Stimulated activated CD4-positive, alpha-beta T cell treated with anti-CD3 and anti-CD28 coated beads, TNF-alpha, amount 100 ng/mL, for 1 hour (primary cell): ENCODE results near the gene SLC16A11.
A peak's percentile ranks its signal among the peaks of the same experiment; 100 is the strongest.

Source experiments
- DNase-seq, 3 donors: peaks; one replicate each; pipeline ENCODE4 v3.0.0-alpha.2; 2020; ENCODE audit warnings: low read depth in 3 of 3, low spot score in 1 of 3

The SLC16A11 gene

DNA sequence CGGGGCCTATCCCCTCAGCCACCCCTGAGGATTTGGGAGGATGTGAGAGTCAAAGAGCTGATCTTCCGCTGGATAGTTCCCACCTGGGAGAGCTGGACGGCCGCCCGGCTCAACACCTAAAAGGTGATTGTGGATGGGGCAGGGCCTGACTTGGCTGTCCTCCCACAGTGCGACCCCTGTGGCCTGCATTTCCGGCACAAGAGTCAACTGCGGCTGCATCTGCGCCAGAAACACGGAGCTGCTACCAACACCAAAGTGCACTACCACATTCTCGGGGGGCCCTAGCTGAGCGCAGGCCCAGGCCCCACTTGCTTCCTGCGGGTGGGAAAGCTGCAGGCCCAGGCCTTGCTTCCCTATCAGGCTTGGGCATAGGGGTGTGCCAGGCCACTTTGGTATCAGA is 16.6 kb downstream of the SLC16A11 start:
- no peak for DNase-seq

DNA sequence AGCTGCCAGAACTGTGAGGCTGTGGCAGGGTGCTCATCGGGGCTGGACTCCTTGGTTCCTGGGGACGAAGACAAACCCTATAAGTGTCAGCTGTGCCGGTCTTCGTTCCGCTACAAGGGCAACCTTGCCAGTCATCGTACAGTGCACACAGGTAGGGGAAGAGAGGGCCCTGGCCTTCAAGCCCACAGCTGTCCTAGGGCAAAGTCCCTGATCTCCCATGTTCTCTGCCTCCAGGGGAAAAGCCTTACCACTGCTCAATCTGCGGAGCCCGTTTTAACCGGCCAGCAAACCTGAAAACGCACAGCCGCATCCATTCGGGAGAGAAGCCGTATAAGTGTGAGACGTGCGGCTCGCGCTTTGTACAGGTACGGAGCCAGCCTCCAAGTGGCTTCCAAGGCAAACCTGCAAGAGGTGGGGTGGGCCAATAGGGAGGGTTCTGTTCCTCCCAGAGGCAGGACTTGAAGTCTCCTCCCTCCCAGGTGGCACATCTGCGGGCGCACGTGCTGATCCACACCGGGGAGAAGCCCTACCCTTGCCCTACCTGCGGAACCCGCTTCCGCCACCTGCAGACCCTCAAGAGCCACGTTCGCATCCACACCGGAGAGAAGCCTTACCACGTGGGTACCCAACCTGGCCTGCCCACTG is 17.3 kb downstream of the SLC16A11 start:
- DNase-seq = no peak

DNA sequence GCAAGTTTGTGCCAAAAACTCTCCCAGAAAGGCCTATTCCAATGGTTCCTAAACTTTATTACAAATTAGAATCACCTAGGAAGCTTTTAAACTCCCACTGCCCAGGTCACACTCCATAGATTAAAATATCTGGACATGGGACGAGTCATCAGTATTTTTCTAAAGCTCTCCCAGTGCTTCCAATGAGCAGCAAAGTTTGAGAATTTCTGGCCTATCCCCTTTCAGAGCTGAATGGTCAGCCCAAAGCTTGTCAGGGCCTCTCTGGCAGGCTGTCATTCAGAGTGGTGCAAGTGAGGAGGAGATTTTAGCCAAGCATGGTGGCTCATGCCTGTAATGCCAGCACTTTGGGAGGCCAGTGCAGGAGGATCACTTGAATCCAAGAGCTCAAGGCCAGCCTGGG is 18.6 kb downstream of the SLC16A11 start:
- DNase-seq = no peak

DNA sequence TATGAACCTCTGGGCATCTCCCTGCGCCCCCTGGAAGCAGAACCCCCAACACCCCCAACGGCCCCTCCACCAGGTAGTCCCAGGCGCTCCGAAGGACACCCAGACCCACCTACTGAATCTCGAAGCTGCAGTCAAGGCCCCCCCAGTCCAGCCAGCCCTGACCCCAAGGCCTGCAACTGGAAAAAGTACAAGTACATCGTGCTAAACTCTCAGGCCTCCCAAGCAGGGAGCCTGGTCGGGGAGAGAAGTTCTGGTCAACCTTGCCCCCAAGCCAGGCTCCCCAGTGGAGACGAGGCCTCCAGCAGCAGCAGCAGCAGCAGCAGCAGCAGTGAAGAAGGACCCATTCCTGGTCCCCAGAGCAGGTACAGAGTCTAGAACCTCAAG is 19.5 kb downstream of the SLC16A11 start:
- no peak for DNase-seq

DNA sequence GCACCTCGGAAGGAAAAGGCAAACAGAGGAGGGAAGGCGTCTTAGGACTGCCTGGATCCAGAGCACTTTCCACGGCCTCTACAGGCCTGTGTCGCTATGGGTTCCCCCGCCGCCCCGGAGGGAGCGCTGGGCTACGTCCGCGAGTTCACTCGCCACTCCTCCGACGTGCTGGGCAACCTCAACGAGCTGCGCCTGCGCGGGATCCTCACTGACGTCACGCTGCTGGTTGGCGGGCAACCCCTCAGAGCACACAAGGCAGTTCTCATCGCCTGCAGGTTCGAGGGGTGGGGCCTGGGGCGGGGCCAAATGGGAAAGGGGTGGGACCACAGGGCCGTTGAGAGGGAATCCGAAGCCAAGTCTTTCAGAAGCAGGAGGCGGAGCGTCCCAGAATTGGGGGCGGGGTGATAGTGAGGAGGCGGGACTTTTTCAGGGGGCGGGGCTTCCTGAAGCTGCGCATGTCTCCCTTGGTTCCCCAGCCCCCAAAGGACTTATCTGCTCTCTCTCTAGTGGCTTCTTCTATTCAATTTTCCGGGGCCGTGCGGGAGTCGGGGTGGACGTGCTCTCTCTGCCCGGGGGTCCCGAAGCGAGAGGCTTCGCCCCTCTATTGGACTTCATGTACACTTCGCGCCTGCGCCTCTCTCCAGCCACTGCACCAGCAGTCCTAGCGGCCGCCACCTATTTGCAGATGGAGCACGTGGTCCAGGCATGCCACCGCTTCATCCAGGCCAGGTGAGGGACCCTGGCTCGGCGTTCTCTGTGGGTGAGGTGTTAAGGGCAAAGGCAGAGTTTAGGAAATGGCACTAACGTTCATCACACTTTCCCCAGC is 20.1 kb downstream of the SLC16A11 start:
- DNase-seq = peak; percentile 79 to 92 (median 84)

DNA sequence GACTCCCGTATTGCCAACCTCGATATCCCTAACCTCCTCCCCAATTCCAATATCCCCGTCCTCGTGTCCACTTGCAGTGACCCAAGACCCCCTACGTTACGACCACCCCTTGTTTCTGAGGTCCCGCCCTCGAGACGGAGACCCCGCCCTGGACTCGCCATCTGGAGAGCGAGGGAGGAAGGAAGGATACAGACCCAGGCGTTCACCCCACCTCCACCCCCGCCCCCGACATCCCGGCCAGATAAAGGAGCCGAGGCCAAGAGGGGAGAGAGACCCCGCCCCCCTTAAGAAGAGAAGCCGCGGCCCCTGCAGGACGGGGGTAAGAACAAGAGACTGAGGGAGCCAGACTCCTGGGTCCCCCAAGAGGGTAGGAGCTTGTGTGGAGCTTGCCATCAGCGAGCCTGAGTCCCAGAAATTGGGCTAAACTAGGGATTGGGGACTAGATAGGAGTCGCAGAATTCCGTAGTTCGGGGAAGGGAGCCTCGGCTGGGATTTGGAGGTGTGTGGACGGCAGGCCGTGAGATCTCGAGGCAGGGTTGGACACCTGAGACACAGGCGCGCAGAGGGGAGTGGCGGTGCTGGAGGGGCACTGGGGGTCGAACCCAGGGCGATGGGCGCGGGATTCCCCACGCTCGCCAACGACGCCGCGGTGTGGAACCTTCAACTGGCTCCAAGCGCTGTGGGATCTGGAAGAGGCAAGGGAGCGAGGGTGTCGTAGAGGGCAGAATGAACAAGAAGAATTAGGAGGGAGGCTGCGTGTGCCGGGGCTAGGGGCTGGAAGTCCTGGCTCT is 20.9 kb downstream of the SLC16A11 start, which contains the start of gene BCL6B:
BCL6B (plus strand) TSS at position 270 of the 791 bp plus-strand sequence. CDS start 622 bp downstream, outside the sequence.
- no peak for DNase-seq

DNA sequence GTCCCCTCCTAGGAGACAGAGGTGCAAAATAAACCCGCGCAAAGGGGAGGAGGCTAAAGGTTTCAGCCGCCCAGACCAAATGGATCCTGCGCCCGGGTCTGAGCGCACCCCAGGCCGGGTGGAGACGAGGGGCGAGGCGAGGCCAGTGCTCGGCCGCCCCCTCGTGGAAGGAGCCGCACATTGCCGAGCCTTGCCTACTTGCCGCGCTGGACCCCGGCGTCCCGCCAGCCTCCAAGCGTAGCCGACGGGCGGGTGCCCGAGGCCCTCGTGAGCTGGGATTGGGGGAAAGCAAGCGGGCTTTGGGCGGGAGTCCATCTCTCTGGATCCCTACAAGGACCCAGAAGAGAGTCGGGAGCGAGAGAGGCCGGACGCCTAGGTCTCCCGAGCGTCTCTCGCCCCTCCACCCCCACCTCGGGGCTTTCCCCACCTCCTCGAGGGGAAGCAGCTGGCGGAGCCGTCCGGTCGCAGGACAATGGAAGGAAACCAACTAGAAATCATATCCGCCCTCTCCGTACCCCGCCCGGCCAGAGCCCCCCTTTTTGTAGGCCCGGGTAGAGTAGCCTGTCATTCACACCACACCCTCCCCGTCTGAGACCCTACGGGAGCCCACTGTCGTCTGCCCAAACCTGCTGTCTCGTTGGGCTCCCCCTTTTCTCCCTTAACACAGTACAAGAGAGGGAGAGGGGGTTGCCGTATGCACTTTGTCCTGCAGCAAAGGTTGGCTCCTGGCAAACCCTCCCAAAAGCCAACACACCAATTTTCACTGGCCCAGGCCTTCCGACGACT is 21.7 kb downstream of the SLC16A11 start:
- peak; percentile 40 to 78 (median 60) for DNase-seq

DNA sequence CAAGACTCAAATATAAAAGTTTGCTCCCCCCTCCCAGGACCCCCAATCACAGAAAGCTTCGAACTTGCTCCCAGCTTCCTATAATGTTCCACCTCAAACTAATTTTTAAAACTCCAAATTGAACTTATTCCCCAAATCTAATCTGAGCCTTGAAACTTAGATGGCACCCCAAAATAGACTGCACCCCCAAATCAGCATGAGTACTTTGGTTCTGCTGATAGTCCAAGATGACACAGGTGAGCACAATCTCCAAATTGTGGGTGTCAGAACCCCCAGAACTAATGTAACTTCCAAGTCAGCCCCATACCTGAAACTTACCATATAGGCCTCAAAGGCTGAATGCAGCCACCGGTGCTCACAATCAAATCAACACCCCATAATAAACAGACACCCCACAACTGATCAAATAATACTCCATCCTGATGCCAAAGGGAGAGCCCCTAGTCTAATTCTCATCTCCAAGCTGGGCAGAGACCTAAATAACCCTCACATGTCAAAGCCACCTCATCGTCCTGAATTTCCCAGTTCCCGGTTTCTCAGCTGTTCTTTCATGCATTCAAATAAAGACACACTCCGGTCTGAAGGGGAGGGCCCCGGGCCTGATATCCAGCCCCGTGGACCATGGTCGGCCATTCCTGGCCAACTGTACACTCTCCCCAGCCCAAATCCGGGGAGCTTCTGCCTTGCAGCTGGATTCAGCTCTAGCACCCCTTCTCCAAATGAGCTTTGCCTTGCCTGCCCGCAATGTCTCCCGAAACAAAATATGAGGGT is 22.8 kb downstream of the SLC16A11 start:
- no peak for DNase-seq

DNA sequence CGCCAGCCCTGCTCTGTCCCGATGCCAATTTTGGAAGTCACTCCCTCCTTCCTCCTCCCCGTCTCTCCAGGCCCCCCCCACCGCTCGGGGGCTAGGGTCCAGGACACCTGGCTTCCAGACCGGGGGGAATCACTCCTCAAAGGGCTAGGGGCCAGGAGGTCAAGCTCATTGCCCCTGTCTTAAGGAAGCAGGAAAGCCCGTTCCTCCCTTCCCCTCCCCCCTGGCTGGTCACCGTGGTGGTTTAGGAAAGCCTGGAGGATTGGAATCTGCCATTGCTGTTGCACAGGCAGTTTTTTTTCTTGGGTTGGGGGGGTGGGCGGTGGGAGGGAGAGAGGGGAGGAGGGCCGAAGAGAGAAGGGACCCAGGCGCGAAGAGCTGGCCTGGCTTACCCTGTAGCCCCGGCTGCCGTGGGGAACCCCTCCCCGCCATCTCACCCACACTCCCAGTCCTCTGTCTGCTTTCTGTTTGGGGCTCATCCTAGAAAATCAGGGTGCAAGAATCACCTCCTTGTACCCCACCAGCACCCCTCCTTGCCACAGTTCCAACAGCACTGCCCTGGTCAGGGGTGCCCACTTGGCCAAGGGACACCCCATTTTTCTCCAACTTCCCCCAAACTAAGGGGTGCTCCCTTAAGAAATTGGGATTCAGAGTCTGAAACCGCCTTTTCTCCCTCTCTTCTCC is 23.9 kb downstream of the SLC16A11 start:
- no peak for DNase-seq

DNA sequence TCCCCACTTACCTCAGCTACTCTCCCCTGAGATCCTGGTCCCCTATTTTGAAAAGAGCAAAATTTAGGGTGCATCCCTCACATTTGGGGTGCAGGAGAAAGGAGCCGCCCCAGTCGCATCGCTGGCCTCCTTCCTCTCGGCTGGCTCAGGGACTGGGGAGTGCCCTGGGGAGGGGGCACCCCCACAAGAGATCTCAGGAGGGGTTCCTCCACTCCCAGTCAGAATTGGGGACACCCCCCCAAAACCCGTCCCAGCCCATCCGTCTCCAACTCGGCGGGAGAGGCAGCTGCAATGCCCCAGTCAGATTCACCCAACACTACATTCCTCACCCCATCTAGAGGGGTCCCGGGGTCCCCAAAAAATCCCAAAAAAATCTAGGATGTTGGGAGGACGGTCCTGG is 24.5 kb downstream of the SLC16A11 start:
- no peak for DNase-seq

DNA sequence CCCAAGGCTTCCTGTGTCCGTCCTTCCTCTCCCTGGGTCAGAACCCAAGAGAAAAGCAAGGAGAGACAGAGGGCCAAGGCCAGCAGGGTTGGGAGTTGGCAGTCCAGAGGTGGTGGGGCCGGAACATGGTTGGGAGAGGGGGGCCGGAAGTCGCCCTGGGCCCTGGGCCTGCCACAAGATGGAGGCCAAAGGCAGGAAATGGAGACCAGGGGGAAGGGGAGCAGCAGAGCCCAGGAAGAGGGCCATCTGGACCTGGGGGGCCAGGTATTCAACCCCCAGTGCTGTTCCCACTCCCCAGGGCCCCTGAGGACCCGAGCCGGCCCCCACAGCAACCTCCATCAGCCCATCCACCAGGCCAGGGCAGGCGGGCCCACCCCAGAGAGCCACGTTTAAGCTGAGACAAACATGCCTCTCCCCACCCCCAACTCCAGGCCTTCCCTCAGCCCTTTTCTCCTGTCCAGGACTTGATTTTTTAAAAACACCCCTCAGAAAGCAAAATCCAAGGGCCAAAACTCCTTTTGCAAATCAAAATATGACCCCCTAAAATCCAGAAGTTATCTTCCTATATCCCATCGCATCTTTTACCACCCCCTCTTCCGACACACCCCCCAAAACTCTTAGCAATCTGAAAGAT is 25.4 kb downstream of the SLC16A11 start:
- DNase-seq = no peak

DNA sequence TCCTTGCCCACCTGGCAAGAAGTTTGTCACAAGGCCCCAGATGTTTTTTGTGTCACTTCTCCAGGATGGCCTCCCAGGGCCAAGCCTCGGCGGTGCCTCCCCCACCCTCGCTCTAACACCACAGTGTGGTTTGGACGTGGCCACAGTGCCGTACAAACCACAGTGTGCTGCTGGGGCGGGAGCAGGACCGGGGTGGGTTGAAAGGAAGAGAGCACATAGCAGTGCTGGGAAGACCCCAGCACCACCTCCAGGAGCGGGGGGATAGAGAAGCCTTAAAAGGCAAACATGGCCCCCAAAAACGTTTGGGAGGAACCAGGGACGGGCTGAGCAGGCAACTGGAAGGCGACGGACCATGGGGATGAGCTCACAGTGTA is 26.1 kb downstream of the SLC16A11 start:
- DNase-seq = no peak

DNA sequence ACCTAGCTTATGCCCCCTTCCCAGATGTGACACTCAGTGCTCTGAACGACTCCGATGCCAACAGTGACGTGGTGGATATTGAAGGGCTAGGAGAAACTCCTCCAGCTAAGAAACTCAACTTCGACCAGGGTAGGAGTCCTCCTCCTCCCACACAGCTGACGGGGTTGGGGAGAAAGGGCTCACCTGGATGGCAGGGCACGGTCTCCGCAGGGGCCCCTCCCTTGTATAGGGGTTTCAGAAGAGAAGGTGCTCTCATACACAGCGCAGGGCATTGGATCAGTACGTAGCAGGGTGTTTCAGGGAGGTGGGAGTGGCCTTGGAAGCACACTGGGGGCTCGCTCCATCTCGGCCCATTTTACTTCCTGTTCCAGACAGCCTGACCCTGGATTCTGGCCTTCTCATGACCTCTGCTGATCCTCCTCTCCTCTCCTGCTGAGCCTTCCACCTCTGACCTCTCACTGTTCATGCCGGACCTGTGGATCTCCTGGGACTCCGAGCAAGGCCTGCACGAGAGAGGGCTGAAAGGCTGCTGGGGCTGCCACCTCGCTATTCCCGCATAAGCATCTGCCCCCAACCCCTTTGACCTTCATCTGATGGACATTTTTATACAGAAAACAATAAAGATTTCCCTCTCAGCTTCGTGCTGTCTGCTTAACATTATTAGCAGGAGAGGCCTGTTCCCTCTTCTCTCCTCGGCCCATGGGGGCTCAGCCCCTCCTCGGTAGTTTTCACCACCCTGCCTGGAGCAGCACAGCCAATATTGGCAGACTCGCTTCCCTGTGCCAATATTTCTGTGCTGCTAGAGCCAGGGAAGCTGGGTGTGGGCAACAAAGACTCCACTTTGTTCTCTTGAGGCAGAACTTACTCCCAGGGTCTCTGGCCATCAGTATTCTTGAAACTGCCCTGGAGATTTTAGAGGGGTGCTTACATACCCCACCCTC is 26.7 kb downstream of the SLC16A11 start:
- DNase-seq = no peak

DNA sequence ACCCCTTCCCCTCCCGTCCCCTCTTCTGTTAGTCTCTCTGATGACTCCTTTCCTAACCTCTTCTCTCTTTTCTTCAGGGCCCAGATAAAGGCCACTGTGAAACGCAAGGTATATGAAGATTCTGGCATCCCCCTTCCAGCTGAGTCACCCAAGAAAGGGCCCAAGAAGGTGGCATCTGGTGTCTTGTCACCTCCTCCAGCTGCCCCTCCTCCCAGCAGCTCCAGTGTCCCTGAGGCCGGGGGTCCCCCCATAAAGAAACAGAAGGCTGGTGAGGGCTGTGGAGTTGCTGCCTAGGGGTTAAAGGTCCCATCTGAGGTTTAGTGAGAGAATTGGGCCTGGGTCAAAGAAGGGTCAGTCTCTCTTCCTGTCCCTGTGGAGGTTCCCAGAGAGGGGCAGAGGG is 27.5 kb downstream of the SLC16A11 start:
- no peak for DNase-seq

DNA sequence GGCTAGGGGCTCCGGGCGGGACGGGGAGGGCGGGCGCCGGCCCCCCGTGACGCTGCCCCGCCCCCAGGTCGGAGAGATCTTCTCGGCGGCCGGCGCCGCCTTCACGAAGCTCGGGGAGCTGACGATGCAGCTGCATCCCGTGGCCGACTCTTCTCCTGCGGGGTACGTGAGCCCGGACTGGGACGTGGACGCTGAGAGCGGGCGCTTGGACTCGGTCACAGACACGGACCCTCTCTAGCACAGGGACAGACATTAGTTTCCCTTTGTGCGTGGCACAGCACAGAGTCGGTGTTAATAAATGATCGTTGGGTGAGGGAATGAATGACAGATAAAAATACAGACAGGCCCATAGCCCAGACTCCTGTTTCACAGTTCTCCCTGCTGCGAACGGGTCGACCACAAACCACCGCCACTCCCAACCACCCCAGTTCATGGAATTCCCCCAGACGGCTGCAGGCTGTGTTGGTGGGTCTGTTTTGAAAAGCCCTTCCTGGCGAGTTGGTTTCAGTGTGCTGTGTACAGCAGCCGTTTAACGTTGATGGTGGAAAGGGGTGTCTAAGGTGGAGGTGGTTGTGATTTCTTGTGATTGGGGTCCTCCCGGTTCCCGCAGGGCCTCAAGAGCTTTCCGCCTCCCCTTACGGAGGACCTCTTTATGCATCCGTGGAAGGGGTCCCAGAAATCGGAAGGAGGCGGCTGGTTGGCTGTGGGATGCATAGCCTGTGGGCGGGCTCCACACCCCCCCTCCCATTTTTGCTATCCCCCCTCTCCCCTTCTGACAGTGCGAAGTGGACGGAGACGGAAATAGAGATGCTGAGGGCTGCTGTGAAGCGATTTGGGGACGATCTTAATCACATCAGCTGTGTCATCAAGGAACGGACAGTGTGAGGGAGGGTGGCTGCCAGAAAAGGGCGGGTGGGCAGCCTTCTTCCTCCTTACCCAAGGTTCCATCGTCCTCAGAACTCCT is 28.6 kb downstream of the SLC16A11 start:
- peak; percentile 54 to 82 (median 62) for DNase-seq

DNA sequence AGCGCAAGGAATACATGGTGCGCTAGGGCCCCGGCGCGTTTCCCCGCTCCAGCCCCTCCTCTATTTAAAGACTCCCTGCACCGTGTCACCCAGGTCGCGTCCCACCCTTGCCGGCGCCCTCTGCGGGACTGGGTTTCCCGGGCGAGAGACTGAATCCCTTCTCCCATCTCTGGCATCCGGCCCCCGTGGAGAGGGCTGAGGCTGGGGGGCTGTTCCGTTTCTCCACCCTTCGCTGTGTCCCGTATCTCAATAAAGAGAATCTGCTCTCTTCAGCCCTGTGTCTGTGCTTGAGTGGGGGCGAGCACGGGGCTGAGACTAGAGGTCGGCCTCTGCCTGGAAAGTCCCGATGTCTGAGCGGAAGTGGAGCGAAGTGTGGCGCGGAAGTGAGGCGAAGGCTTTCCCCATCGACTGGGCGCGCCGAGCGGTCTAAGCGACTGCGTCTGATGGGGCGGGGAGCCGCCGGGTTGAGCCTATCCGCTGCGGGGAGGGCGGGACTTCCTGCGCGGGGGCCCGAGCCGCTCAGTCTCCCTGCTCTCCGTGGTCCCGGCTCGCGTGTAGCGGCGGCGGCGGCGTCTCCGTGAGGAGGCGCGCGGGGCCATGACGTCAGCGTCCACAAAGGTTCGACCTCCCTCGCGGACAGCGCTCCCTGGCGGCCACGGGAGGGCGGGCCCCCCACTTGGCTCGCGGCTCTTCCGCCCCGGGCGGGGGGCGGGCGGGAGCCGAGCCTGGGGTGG is 29.5 kb downstream of the SLC16A11 start:
- DNase-seq = peak; percentile 90 to 96 (median 95)
